ENCODE data around the gene XPO1.

- TF ChIP-seq CTCF (IDR thresholded peaks at IDR 0.05): no peak
- no peak for TF ChIP-seq ZFX (IDR thresholded peaks at IDR 0.05; ENCODE audit: borderline replicate concordance)
Observed at GRCh38 chr2:61557381-61557780, 19.2 kb upstream of the XPO1 start.

All from 22Rv1 (cell line).